Thoracic aorta (tissue), 2 donors: Measurements from ENCODE around the gene PBRM1. TPM values are rescaled to one million over a fixed set of nuclear protein-coding genes. Genes with fewer than 3 reads are reported as not detected.

Source experiments
- ATAC-seq: fragments of 150-250 bp; one replicate; pipeline ENCODE4 v1.8.0; 2017; ENCODE audit warnings: low read depth; ENCODE audit not compliant: insufficient number of reproducible peaks, low FRiP score
- DNase-seq: peaks from one replicate; pipeline ENCODE4 v3.0.0-alpha.2; 2020; ENCODE audit warnings: low spot score
- H3K27ac ChIP-seq, 2 donors: fragments of 200-600 bp; sonication (generic); 1 replicate in 1 of 2; 2 replicates in 1 of 2; pipeline ENCODE4 v1.5.1; 2016; ENCODE audit warnings: mild to moderate bottlenecking in 2 of 2, moderate library complexity in 2 of 2
- H3K27me3 ChIP-seq: fragments of 200-600 bp; sonication (generic); replicated peaks from 2 replicates; pipeline ENCODE4 v1.6.0; 2016; ENCODE audit warnings: mild to moderate bottlenecking; ENCODE audit not compliant: insufficient read depth
- H3K36me3 ChIP-seq: fragments of 200-600 bp; sonication (generic); one replicate; pipeline ENCODE4 v1.5.1; 2016
- H3K4me1 ChIP-seq, 2 donors: fragments of 200-600 bp; sonication (generic); 1 replicate in 1 of 2; 2 replicates in 1 of 2; pipeline versions ENCODE4 v1.5.1 to v1.6.0; 2016; ENCODE audit warnings: low read depth in 2 of 2, mild to moderate bottlenecking in 1 of 2; ENCODE audit not compliant: control insufficient read depth in 1 of 2
- H3K4me3 ChIP-seq: fragments of 200-600 bp; sonication (generic); 2 replicates; pipeline ENCODE4 v1.5.1; 2016; ENCODE audit warnings: mild to moderate bottlenecking
- H3K9me3 ChIP-seq: fragments of 200-600 bp; sonication (generic); 2 replicates; pipeline ENCODE4 v1.5.1; 2016
- CTCF ChIP-seq: fragments of 200-600 bp; sonication (generic); IDR thresholded peaks from one replicate; pipeline ENCODE4 v1.5.1; 2019; ENCODE audit warnings: antibody characterized with exemption
- total RNA-seq, 2 donors: library from RNA; depleted of rRNA; stranded (reverse); fragments of >200 nt; gene quantifications; one replicate each; pipeline versions ENCODE4 v1.1.0 to v1.2.3, GENCODE V29; 2016

The PBRM1 gene
- total RNA-seq, 2 donors from 2014 or later, result 84.5 to 87.2 TPM

DNA sequence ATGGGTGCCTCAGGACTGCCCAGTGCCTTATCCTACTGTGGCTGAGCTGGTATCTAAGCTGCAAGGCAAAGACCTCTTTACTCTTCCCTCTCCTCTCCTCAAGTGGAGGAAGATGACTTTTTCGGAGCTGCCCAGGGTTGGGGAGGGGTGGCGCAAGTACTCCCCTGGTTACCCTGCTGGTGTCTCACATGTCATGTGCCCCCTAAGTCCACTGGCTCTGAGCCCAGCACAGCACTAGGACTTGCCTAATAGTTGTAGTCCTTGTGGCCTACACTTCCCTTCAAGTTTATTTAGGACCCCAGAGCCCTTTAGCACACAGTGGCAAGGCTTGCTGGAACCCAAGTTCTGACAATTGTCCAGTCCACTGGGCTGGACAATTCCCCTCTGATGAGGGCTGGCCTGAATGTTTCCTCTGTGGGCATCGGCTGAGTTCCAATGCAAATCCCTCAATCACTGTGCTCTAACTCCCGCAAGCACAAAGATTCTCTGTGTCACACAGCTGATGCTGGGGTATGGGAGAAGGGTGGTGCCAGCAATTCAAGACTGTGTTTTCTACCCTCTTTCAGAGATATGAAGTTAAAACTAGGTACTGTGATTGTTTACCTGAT, 89.0 kb downstream of the PBRM1 start:
- Histone ChIP-seq H3K27ac (no peak overlapping the region), H3K27me3 (no peaks in the 10 kb centered on the region), H3K36me3 (peaks cover 9% of the 10 kb centered on the region), H3K4me1 (no peaks in the 10 kb centered on the region), H3K4me3 (no peak overlapping the region), H3K9me3 (peaks cover 2% of the 10 kb centered on the region)
- DNase-seq (no peak), ATAC-seq (no peak)
- TF ChIP-seq CTCF, result no peak

GRCh38 chr3:52593103-52593502, 92.6 kb downstream of the PBRM1 start:
- Histone ChIP-seq H3K36me3 (peaks cover 6% of the 10 kb centered on the region), H3K4me1 (no peaks in the 10 kb centered on the region), H3K4me3 (no peak overlapping the region), H3K27me3 (no peaks in the 10 kb centered on the region), H3K27ac (no peak overlapping the region), H3K9me3 (no peaks in the 10 kb centered on the region)
- ATAC-seq (no peak), DNase-seq (no peak)
- TF ChIP-seq CTCF, result no peak

DNA sequence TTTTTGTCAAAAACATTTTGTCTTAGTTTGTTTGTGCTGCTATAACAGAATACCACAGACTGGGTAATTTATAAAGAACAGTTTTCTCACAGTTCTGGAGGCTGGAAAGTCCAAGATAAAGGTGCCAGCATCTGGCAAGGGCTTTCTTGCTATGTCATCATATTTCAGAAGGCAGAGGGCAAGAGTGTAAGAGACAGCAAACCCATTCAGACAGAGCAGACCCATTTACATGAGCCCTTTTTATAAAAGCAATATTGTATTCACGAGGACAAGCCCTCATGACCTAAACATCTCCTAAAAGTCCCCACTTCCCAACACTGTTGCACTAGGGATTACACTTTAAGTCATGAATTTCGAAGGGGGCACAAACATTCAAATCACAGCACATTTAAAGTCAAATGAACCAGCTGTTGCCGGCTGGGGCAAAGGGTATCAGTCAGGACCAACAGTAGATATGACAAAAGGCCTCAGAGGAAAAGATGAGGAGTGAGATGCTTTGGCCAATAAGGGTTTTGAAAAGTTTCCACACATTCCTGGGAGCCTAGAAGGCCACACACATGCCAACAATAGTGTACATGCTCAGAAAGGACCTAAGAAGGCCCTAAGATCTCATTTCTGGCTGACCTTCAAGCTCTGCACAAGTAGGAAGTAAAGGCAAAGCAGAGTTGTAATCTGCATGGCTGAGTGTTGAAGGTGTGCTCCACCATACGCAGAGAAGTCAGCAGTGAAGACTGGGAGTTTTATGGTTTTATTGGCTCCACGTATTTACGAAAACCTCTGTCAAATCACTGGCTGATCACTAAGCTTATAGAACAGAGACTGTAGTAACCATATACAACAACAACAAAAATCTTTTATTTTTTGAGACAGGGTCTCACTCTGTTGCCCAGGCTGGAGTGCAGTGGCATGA, 111.4 kb downstream of the PBRM1 start:
- peaks cover 34% of the 10 kb centered on the region for H3K36me3 ChIP-seq

DNA sequence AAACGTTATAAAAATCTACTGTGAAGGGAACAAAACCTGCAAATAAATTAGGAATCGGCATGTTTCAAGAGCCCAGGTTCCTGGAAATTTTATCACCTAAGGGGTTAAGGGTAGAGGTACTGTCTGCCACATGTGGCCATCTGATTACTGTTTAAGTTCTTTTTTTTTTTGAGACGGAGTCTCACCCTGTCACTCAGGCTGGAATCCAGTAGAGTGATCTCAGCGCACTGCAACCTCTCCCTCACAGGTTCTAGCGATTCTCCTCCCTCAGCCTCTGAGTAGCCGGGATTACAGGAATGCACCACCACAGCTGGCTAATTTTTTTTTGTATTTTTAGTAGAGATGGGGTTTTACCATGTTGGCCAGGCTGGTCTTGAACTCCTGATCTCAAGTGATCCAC, 113.5 kb downstream of the PBRM1 start:
- Histone ChIP-seq H3K4me1 (no peaks in the 10 kb centered on the region), H3K27ac (no peak overlapping the region), H3K36me3 (peaks cover 25% of the 10 kb centered on the region), H3K27me3 (no peaks in the 10 kb centered on the region), H3K4me3 (no peak overlapping the region), H3K9me3 (no peaks in the 10 kb centered on the region)
- ATAC-seq, result no peak
- DNase-seq, result no peak
- no peak for TF ChIP-seq CTCF

More for the DNA sequence above, 111.4 kb downstream of the PBRM1 start:
- no peaks in the 10 kb centered on the region for H3K4me1 ChIP-seq
- no peak for TF ChIP-seq CTCF
- H3K9me3 ChIP-seq, result no peaks in the 10 kb centered on the region
- no peak overlapping the region for H3K4me3 ChIP-seq
- H3K27ac ChIP-seq, result no peak overlapping the region
- ATAC-seq (no peak), DNase-seq (no peak)
- no peaks in the 10 kb centered on the region for H3K27me3 ChIP-seq

GRCh38 chr3:52570076-52570475, 115.6 kb downstream of the PBRM1 start:
- no peaks in the 10 kb centered on the region for H3K4me1 ChIP-seq
- H3K27me3 ChIP-seq, result no peaks in the 10 kb centered on the region
- DNase-seq (no peak), ATAC-seq (no peak)
- no peak overlapping the region for H3K27ac ChIP-seq
- peaks cover 11% of the 10 kb centered on the region for H3K36me3 ChIP-seq
- H3K4me3 ChIP-seq, result no peak overlapping the region
- no peak for TF ChIP-seq CTCF
- no peaks in the 10 kb centered on the region for H3K9me3 ChIP-seq
